ENCODE results near the gene PAX6. TPM values are rescaled to one million over a fixed set of nuclear protein-coding genes. Genes with fewer than 3 reads are reported as not detected.
"Not testable (repeated sequence)": the region's sequence is repeated elsewhere in the genome, so short reads cannot be mapped to it uniquely, and the experiment has no call there.

The PAX6 gene
- total RNA-seq, 2 experiments from 2014 or later, result not detected

DNA sequence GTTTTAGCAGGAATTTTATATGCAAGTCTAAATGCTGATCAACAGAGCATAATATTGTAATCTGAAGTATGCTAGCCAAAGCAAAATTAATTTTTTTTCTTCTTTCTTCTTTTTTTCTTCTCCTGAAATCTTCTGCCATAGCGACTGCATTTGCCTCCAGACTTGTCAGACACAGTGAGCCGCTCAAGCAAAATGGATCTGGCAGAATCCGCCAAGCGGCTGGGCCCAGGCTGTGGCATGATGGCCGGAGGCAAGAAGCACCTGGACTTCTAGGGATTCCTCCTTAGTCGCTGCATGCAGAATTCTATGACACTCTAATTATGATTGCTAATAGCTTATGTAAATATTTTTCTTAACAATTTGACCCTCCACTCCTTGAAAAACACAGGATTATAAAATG is 27.9 kb downstream of the PAX6 start:
- CTCF ChIA-PET, result no interaction called here

DNA sequence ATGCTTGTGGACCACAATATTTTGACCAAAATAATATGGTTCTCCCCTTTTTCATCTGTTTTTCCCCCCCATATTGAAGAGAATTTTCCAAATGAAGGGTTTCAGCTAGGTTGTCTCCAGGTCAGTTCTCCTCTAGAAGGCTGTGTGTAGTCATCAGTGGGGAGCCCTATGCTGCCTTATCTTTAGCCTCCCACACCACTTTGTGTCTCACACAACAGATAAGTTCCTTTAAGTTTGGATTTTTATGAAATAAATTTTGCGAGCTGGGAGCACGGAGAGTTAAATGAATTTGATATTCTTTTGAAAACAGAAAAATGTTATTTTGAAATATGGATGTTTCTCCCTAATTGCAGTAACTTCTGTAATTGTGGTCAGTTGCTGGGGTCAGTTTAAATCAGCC is 28.9 kb downstream of the PAX6 start:
- CTCF ChIA-PET, result no interaction called here
- POLR2A ChIA-PET, result no interaction called here

More for the DNA sequence above, 27.9 kb downstream of the PAX6 start:
- POLR2A ChIA-PET, result no interaction called here

DNA sequence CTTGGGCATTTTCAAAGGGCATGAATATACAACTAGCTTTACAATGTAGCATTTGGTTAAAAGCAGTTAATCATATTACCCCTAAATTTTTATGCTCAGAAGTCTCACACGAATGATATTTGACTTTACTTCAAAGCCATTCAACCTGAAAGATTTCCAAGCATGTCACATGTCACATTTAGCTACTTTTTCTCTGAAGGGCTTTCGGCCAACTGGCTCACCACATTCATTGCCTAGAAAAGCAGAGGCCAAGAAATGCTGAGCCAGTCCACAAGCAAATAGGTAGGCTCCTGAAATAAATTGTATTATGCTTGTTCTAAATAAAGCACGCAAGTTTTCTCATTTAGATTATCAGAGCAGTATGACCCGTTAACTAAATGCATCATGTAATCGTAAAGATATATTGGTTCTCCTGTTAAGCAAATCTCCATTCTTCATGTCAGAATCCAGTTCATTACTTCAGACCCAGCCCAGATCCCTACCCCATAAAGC is 30.6 kb downstream of the PAX6 start:
- CTCF ChIA-PET, result no interaction called here
- POLR2A ChIA-PET, result no interaction called here

DNA sequence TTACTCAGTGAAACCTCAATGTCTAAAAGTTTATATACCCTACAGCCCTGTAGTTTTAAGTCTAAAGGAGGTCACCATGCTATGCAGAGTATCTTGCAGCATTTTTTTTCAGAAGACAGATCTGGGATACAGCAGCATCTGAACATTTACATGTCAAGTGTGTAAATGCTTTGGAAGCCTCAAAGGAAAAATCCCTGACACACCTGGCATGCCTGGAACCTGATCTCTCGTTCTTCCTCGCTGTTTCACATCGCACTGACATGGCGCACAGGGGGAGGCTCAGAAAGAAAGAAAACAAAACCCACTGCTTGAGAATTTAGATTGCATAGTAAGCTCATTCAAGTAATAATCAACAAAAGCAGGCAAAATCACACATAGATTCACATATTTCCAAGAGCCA is 31.0 kb downstream of the PAX6 start:
- POLR2A ChIA-PET, result no interaction called here
- CTCF ChIA-PET, result no interaction called here

DNA sequence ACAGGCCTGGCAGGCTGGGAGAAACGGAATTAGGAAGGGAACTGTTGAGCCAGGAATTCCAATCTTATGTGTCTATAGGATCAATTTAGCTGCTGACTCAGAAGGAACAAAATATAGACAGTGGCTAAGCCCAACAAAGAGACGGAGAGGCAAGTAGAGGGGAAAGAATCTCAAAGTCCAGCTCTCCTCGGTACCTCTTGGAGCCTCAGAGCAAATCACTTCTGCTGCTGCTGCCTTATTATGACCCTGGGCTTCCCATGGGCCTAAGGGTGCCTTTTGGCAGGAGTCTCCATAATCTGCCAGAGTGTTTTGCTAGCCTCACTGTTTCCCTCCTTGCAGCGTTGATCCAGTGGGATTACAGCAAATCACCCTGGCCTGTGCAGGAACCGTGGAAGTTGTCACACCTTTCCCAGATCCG is 31.7 kb downstream of the PAX6 start:
- CTCF ChIA-PET, result no interaction called here

DNA sequence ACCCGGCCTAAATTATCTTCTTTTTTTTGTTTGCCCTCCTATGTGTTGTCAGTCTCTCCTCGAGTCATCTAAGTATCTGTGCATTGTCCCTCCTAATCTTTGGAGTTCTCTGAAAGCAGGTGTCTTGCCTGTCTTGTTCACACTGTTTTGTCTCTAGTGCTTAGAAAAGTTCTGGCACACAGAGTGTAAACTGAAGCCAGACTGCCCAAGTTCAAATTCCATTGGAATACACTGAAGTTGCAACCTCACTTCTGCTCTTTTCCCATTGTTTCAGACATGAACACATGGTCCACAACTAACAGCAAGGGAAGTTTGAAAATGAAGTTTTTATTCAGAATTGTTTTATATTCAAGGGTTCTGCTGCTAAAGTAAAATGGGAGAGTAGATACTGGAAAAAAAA is 38.7 kb downstream of the PAX6 start:
- ChIA-PET CTCF (no interaction called here), POLR2A (interaction anchor here (0.6 kb wide), 1 partner anchor 13 kb away, joined by 4 read pairs; no protein-coding TSS in a partner anchor)

More for the DNA sequence above, 31.7 kb downstream of the PAX6 start:
- POLR2A ChIA-PET, result no interaction called here

DNA sequence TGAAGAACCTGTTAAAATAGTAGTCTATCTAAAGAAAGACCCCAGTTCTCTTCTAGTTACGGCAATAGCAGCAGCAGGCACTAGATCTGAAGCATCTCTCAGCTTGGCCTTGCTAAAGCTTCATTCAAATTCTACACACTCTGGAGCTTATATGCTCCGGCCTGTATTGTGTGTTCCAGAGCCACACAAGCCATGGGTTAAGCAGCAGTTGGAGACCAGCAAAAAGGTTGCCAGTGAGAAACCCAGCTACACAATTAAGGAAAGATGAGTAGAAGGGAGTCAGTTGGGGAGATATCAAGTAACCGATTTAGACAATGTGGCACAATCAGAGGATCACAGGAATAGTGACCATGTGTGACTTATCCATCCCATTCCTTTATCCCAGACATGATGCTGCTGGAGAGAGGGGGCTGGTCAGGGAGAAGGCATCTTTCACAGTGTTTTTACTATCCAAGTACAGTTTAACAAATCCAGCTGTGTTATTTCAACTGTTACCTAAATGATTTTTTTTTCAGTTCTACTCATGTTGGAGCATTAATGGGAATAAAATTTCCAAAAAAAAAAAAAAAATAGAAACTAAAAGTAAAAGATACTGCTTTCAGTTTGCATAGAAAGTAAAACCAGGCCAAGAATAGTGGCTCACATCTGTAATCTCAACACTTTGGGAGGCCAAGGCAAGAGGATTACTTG is 41.0 kb downstream of the PAX6 start:
- ChIA-PET POLR2A (no interaction called here), CTCF (interaction anchor here (0.7 kb wide), 1 partner anchor 506 kb away, joined by 3 read pairs; no protein-coding TSS in a partner anchor)

DNA sequence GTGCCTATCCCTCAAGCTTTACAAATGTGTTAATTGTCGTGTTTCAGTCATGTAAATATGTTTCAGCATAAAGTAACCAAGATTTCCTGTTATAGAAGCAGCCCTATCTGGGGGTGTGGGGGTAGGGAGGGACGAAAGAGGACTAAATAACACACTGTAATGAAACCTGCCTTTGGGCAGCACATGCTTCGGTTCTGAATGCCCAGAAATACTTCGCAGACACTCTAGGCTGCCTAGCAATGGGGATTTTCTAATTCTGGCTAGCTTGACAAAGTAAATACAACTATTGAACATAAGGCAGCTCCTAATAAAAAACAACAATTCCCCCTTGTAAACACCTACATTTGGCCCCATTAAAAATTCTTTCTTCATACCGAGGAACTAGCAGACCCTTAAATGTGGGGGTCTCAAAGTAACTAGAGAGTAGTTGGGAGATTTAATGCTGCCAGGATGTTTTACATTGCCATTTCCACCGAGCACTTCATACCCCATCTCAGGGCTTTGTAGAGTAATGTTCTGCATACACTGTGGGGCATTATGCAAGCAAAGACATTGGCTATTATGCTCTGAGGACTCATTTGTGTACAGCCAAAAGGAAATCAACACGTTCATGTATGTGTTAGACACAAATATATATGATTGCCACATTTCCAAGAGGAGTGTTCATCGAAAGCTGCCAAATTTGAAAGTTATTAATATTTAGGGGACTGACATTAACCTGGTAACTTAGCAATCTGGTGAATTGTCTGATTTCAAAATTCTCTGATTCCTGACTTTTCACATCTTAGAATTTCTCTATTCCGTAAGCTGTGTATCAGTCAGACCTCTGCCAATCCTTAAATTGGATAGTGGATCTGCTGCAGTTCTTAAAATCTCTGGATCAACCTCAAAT is 42.1 kb downstream of the PAX6 start:
- ChIA-PET CTCF (no interaction called here), POLR2A (no interaction called here)

DNA sequence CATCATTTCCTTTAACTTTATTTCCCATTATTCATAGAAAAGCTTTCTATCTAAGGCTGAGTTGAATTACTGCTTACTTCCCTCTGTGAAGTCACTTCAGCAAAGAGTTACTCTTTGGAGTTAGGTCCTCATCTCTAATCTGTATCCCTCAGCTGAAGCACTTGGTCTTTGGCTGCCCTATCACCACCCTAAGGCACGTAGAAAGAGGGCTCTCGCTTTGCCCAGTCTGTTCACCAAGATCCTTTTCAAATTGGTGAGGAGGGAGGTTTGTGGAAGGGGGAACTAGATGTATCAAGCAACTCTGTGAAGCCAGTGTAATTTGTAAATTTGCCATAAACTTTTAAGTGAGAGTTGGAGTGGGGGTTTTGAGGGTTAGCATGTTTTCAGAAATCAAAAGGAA is 43.4 kb downstream of the PAX6 start:
- POLR2A ChIA-PET, result no interaction called here
- CTCF ChIA-PET, result no interaction called here

DNA sequence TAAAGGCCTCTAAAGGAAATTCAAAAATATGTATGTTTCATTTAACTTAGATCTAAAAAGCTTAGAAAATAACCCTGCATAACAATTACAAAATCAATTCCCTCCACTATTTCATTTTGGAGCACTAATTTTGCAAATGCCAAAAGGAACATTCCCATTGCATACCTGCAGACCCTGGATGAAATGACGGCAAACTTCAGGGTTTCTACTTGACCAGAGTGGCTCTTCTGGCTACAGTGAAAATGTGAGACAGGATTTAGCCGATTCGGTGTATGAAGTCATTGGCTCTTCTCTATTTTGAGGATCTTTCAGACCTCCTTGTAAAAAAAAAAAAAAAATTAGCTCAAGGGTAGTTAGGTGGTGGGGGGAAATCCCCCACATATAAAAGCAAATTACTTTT is 44.1 kb downstream of the PAX6 start:
- CTCF ChIA-PET, result no interaction called here
- POLR2A ChIA-PET, result no interaction called here

DNA sequence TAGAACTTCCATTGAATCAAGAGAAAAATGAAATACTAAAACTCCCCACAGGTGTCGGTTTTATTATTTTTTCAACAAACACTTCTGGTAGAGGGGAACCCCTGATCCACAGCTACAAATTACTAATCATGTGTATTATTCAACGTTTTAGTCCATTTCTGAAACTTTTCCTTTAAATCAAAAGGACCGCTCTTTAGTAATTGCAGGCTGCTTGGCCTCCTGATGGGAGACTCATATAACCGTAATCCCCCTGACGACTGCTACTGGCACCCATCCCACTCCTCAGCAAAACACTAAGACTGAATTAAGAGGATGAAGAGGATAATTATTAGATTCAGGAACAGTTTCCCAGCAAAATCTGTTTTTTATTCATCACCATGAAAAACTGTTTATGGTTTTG is 46.4 kb downstream of the PAX6 start:
- ChIA-PET POLR2A (no interaction called here), CTCF (no interaction called here)

DNA sequence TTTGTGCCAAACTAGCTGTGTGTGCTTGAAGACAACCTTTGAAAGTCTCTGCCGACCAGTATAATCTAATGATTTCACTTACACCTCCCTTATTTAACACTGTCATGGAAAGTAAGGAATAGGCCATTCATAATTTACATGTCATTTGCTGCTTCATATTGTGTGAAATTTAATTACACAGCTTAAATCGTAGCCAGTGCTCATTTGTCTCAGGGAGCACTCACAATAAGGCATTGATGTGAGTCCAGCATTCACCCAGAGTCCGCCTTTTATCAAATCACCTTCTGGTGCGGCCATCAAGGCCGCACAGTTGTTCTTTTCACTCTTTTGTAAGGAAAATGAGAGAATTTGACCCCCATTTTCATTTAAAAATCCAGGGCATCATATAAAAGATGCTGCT is 46.9 kb downstream of the PAX6 start:
- POLR2A ChIA-PET, result no interaction called here
- CTCF ChIA-PET, result no interaction called here

DNA sequence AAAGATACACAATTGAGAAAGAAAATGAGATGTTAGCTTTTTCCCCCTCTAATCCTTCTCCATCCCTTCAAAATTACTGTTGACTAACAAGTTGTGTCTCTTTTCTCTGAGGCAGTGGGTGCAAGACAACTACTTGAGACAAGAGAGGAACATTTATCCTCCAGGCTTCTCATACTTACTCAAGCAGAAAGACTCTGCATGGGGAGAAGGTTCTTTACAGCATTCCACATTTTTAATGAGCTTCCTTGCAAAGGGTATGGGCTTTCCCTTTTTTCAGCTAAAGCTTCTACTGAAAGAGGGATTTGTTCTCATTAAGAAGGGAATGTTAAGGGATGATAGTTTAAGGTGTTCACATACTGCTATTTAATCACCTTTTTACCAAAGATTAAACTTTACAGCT is 47.8 kb downstream of the PAX6 start:
- ChIA-PET CTCF (no interaction called here), POLR2A (no interaction called here)

DNA sequence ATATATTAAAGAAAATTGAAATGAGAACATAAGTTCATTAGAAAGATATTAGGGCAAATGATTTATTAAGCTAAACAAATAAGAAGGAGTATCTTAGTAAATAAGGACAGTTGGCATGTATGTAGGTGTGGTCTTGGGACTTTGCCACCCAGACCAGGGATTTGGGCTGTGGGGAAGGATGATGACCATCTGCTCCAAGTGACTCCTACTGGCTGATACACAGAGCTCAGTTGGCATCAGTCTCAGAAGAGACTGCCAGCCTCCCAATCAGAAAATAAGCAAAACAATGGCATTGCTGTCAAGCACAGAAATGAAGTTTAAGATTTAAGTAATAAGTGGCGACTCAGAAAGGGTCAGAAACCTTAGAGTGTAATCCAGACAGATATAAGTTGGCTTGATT is 49.5 kb downstream of the PAX6 start:
- POLR2A ChIA-PET, result no interaction called here

DNA sequence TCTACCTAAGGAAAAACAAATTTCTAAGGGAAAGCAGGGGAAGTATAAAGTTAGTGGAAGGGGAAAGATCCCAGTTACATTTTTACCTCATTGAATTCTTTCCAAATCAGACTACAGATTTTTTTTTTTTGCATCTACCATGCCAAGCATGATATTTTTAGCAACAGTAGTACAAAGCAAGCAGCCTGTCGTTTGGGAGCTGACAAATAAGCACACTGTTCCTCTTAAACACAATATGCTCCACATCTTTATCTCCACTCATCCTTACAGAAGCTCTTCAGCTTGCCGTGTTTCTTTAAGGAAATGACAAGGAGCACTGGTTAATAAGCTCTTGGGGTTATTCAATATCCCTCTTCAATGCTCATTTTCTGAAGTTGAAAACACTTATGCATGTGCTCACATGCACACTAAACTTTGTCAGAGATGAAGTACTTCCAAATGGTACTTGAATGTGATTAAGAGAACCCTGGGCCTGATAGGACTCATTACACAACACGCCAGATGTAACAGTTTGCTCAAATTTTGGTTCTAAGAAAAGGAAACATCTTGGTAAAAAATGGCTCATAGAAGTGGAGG is 53.8 kb downstream of the PAX6 start:
- CTCF ChIA-PET, result no interaction called here
- POLR2A ChIA-PET, result no interaction called here

More for the DNA sequence above, 49.5 kb downstream of the PAX6 start:
- CTCF ChIA-PET, result no interaction called here

DNA sequence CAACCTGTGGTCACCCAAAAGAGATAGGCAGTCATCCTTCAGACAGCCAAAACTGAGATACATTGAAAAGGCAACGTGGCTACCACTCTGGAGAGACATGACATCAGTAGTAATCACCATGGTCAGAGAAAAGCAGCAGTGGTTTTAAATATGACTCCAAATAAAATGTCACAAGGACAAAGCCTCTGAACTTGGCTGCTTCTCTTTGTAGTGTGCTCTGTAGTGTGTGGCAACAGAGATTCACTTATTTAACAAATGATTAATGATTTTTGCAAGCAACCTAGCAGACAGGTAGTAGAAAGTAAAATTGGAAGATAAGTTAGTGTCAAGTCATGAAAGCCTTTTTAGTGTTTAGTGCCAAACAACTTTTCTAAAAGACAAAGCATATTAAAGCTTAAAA is 63.5 kb downstream of the PAX6 start:
- CTCF ChIA-PET, result no interaction called here
- POLR2A ChIA-PET, result no interaction called here

DNA sequence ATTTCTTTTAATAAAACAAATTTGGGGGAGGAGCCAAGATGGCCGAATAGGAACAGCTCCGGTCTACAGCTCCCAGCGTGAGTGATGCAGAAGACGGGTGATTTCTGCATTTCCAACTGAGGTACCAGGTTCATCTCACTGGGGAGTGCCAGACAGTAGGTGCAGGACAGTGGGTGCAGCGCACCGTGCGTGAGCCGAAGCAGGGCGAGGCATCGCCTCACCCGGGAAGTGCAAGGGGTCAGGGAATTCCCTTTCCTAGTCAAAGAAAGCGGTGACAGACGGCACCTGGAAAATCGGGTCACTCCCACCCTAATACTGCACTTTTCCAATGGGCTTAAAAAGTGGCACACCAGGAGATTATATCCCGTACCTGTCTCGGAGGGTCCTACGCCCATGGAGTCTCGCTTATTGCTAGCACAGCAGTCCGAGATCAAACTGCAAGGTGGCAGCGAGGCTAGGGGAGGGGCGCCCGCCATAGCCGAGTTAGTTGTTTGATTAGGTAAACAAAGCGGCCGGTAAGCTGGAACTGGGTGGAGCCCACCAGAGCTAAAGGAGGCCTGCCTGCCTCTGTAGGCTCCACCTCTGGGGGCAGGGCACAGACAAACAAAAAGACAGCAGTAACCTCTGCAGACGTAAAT is 70.3 kb downstream of the PAX6 start:
- POLR2A ChIA-PET, CTCF ChIA-PET: not testable (repeated sequence)

DNA sequence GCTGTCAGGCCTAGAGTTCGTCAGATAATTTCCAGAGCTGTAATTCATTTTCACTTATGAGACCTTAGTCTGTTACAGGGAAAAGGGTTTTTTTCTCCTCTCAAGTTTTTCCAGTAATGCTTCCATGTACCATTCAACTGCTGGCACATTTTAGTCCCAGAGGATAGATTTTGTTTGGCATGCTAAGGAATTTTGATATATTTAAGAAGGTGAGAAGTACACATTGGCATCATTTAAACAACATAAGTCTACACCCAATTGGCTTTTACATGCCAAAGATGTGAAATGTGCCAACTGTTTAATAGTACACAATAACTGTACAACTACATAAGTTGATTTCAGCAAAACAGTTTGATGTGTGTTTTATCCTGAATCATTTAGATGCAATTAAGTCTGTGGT is 71.0 kb downstream of the PAX6 start:
- POLR2A ChIA-PET, result no interaction called here
- CTCF ChIA-PET, result no interaction called here
